NCI-H526 treated with DMSO at 0.1 percent for 48 hours (cell line): Measurements from ENCODE around the gene ZNF91.
"Not testable (repeated sequence)": the region's sequence is repeated elsewhere in the genome, so short reads cannot be mapped to it uniquely, and the experiment has no call there.

Source experiments
- DNase-seq: peaks from one replicate; lab custom pipeline; 2025; lab: John Stamatoyannopoulos, UW

Gene ZNF91

GRCh38 chr19:23318941-23319340, 76.3 kb downstream of the ZNF91 start:
- not testable (repeated sequence) for DNase-seq

GRCh38 chr19:23318143-23318542, 77.1 kb downstream of the ZNF91 start:
- DNase-seq = no peak

GRCh38 chr19:23315286-23315685, 80.0 kb downstream of the ZNF91 start:
- DNase-seq = no peak

- DNase-seq = no peak
Observed at GRCh38 chr19:23314505-23315251, 80.6 kb downstream of the ZNF91 start.

GRCh38 chr19:23313196-23313595, 82.1 kb downstream of the ZNF91 start:
- DNase-seq = no peak

GRCh38 chr19:23312515-23312914, 82.8 kb downstream of the ZNF91 start:
- DNase-seq = no peak

GRCh38 chr19:23311551-23311950, 83.7 kb downstream of the ZNF91 start:
- DNase-seq = no peak

GRCh38 chr19:23310729-23311211, 84.5 kb downstream of the ZNF91 start:
- DNase-seq = no peak

GRCh38 chr19:23309926-23310325, 85.3 kb downstream of the ZNF91 start:
- no peak for DNase-seq

- DNase-seq = no peak
Observed at GRCh38 chr19:23305555-23305954, 89.7 kb downstream of the ZNF91 start.

- DNase-seq = no peak
Observed at GRCh38 chr19:23304238-23304637, 91.0 kb downstream of the ZNF91 start.

GRCh38 chr19:23294141-23294540, 101.1 kb downstream of the ZNF91 start:
- no peak for DNase-seq

GRCh38 chr19:23289966-23290365, 105.3 kb downstream of the ZNF91 start:
- not testable (repeated sequence) for DNase-seq
